WTC11 (cell line): ENCODE measurements around the gene PITPNC1. TPM values are rescaled to one million over a fixed set of nuclear protein-coding genes. Genes with fewer than 3 reads are reported as not detected.

Experiments used
- ATAC-seq: fragments of 200-7000 bp; cut with Tn5 transposase; 2 replicates; pipeline ENCODE4 v1.10.0; 2021; ENCODE audit warnings: mild to moderate bottlenecking, moderate library complexity
- CTCF ChIA-PET: fragments of 300-600 bp; sonication (Branson Sonifier 250); formaldehyde crosslinking; loops from one replicate; lab custom pipeline; 2021; ENCODE audit warnings: antibody characterized with exemption; lab: Charles Lee
- POLR2A ChIA-PET: fragments of 350-600 bp; sonication (Branson Sonifier 250); formaldehyde crosslinking; loops from one replicate; lab custom pipeline; 2021; ENCODE audit warnings: antibody characterized with exemption; lab: Charles Lee
- DNase-seq: peaks from one replicate; pipeline ENCODE4 v3.0.0; 2021; ENCODE audit warnings: low spot score
- H3K27ac Mint-ChIP-seq: 2 replicates; pipeline ENCODE4 v1.8.0; 2021; ENCODE audit warnings: mixed read lengths
- H3K27me3 Mint-ChIP-seq: 2 replicates; pipeline ENCODE4 v1.8.0; 2021; ENCODE audit warnings: low read depth, mild to moderate bottlenecking, moderate library complexity, mixed read lengths
- H3K36me3 Mint-ChIP-seq: 2 replicates; pipeline ENCODE4 v1.8.0; 2021; ENCODE audit warnings: mixed read lengths
- H3K4me1 Mint-ChIP-seq: 2 replicates; pipeline ENCODE4 v1.8.0; 2022; ENCODE audit warnings: mixed read lengths
- H3K4me3 Mint-ChIP-seq: 2 replicates; pipeline ENCODE4 v1.8.0; 2021; ENCODE audit warnings: mild to moderate bottlenecking, moderate library complexity, mixed read lengths
- H3K9me3 Mint-ChIP-seq: 2 replicates; pipeline ENCODE4 v1.8.0; 2021; ENCODE audit warnings: mixed read lengths
- ELF4 ChIP-seq: sonication (generic); formaldehyde crosslinking; IDR thresholded peaks from 2 replicates; pipeline ENCODE4 v1.8.1; 2022; ENCODE audit warnings: low read depth, mild to moderate bottlenecking, moderate library complexity, missing genetic modification reagents
- ETV6 ChIP-seq: sonication (generic); formaldehyde crosslinking; IDR thresholded peaks from 2 replicates; pipeline ENCODE4 v1.8.1; 2022; ENCODE audit warnings: mild to moderate bottlenecking, missing genetic modification reagents
- FOXJ3 ChIP-seq: sonication (generic); formaldehyde crosslinking; IDR thresholded peaks from 2 replicates; pipeline ENCODE4 v1.9.0; 2021; ENCODE audit warnings: missing genetic modification reagents, mild to moderate bottlenecking, borderline replicate concordance
- GABPB1 ChIP-seq: sonication (generic); formaldehyde crosslinking; IDR thresholded peaks from 2 replicates; pipeline ENCODE4 v1.8.1; 2023; ENCODE audit warnings: mild to moderate bottlenecking, missing genetic modification reagents
- IRF2 ChIP-seq: sonication (generic); formaldehyde crosslinking; IDR thresholded peaks from 2 replicates; pipeline ENCODE4 v1.8.0; 2022; ENCODE audit warnings: low read depth, missing genetic modification reagents, borderline replicate concordance
- NR2C2 ChIP-seq: sonication (generic); formaldehyde crosslinking; IDR thresholded peaks from 2 replicates; pipeline ENCODE4 v1.8.0; 2022; ENCODE audit warnings: mild to moderate bottlenecking, missing genetic modification reagents
- SMAD4 ChIP-seq: sonication (generic); formaldehyde crosslinking; IDR thresholded peaks from 2 replicates; pipeline ENCODE4 v1.8.0; 2022; ENCODE audit warnings: mild to moderate bottlenecking, missing genetic modification reagents
- TCF7 ChIP-seq: sonication (generic); formaldehyde crosslinking; IDR thresholded peaks from 2 replicates; pipeline ENCODE4 v1.8.0; 2022; ENCODE audit warnings: mild to moderate bottlenecking, low read depth, missing genetic modification reagents, moderate library complexity
- TEAD4 ChIP-seq: sonication (generic); formaldehyde crosslinking; IDR thresholded peaks from 2 replicates; pipeline ENCODE4 v1.8.0; 2022; ENCODE audit warnings: mild to moderate bottlenecking, missing genetic modification reagents
- total RNA-seq: library from RNA; stranded (reverse); gene quantifications from 3 replicates; pipeline ENCODE4 v1.2.3, GENCODE V29; 2021
- TF ChIP-seq, protein P1 (sequence below): sonication (generic); formaldehyde crosslinking; IDR thresholded peaks from 2 replicates; pipeline ENCODE4 v1.8.1; 2022; ENCODE audit warnings: mild to moderate bottlenecking, moderate library complexity, missing genetic modification reagents
- TF ChIP-seq, protein P2 (sequence below): fragments of 250-450 bp; sonication (Bioruptor Pico); IDR thresholded peaks from 2 replicates; pipeline ENCODE4 v1.8.0; 2021; ENCODE audit warnings: mild to moderate bottlenecking
- TF ChIP-seq, protein P3 (sequence below): fragments of 250-450 bp; sonication (Bioruptor Pico); IDR thresholded peaks from 2 replicates; pipeline ENCODE4 v1.9.0; 2021; ENCODE audit warnings: moderate library complexity, mild to moderate bottlenecking, inconsistent platforms, borderline replicate concordance
- TF ChIP-seq, protein P4 (sequence below): fragments of 250-450 bp; sonication (Bioruptor Pico); conservative IDR thresholded peaks from 2 replicates; pipeline ENCODE4 v1.9.0; 2021; ENCODE audit warnings: mild to moderate bottlenecking
- TF ChIP-seq, protein P5 (sequence below): sonication (generic); formaldehyde crosslinking; IDR thresholded peaks from 2 replicates; pipeline ENCODE4 v1.8.1; 2023; ENCODE audit warnings: mild to moderate bottlenecking, missing genetic modification reagents, borderline replicate concordance
- TF ChIP-seq, protein P6 (sequence below): fragments of 250-450 bp; sonication (Bioruptor Pico); IDR thresholded peaks from 2 replicates; pipeline ENCODE4 v1.9.0; 2021; ENCODE audit warnings: mild to moderate bottlenecking
- TF ChIP-seq, protein P7 (sequence below): sonication (generic); formaldehyde crosslinking; IDR thresholded peaks from 2 replicates; pipeline ENCODE4 v1.8.1; 2022; ENCODE audit warnings: low read depth, missing genetic modification reagents, borderline replicate concordance

The PITPNC1 gene
- total RNA-seq, 1 experiment from 2014 or later = 39.8 TPM

DNA sequence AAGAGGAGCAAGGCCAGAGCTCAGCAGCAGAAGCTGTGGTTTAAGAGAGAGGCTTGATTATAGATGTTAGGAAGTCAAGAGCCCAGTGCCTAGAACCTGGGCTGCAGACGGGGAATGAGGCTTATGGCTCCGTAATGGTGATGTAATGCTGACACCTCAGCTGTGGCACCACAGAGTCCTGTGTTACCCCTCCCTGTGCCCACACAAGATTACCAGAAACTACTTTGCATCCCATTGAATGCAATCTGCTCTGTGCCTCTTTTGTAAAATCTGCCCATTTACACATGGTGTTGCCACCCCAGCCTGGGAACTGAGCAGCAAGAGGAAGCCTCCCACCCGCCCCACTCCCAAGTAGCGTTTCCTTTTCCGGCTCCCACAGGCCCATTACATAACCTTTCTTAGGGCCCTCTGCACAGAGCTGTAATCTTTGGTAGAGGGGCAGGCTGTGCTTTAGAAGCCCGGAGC, 57.0 kb downstream of the PITPNC1 start:
- CTCF ChIA-PET = no interaction called here
- peaks cover 22% of the 10 kb centered on the region for H3K4me1 Mint-ChIP-seq
- POLR2A ChIA-PET = interaction anchor here (0.6 kb wide), 1 partner anchor 168 kb away, joined by 3 read pairs; no protein-coding TSS in a partner anchor
- TF ChIP-seq SMAD4 (no peak), ETV6 (no peak), GABPB1 (CRISPR knock-in tag) (no peak), IRF2 (CRISPR knock-in tag) (no peak), TCF7 (CRISPR knock-in tag) (no peak), TEAD4 (CRISPR knock-in tag) (no peak), NR2C2 (no peak), ELF4 (CRISPR knock-in tag) (no peak), FOXJ3 (no peak)
- TF ChIP-seq, protein P1, sequence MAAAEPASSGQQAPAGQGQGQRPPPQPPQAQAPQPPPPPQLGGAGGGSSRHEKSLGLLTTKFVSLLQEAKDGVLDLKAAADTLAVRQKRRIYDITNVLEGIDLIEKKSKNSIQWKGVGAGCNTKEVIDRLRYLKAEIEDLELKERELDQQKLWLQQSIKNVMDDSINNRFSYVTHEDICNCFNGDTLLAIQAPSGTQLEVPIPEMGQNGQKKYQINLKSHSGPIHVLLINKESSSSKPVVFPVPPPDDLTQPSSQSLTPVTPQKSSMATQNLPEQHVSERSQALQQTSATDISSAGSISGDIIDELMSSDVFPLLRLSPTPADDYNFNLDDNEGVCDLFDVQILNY (CRISPR knock-in tag) = no peak
- TF ChIP-seq, protein P2, sequence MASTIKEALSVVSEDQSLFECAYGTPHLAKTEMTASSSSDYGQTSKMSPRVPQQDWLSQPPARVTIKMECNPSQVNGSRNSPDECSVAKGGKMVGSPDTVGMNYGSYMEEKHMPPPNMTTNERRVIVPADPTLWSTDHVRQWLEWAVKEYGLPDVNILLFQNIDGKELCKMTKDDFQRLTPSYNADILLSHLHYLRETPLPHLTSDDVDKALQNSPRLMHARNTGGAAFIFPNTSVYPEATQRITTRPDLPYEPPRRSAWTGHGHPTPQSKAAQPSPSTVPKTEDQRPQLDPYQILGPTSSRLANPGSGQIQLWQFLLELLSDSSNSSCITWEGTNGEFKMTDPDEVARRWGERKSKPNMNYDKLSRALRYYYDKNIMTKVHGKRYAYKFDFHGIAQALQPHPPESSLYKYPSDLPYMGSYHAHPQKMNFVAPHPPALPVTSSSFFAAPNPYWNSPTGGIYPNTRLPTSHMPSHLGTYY = no peak
- TF ChIP-seq, protein P3, sequence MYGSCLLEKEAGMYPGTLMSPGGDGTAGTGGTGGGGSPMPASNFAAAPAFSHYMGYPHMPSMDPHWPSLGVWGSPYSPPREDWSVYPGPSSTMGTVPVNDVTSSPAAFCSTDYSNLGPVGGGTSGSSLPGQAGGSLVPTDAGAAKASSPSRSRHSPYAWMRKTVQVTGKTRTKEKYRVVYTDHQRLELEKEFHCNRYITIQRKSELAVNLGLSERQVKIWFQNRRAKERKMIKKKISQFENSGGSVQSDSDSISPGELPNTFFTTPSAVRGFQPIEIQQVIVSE = no peak
- TF ChIP-seq, protein P4, sequence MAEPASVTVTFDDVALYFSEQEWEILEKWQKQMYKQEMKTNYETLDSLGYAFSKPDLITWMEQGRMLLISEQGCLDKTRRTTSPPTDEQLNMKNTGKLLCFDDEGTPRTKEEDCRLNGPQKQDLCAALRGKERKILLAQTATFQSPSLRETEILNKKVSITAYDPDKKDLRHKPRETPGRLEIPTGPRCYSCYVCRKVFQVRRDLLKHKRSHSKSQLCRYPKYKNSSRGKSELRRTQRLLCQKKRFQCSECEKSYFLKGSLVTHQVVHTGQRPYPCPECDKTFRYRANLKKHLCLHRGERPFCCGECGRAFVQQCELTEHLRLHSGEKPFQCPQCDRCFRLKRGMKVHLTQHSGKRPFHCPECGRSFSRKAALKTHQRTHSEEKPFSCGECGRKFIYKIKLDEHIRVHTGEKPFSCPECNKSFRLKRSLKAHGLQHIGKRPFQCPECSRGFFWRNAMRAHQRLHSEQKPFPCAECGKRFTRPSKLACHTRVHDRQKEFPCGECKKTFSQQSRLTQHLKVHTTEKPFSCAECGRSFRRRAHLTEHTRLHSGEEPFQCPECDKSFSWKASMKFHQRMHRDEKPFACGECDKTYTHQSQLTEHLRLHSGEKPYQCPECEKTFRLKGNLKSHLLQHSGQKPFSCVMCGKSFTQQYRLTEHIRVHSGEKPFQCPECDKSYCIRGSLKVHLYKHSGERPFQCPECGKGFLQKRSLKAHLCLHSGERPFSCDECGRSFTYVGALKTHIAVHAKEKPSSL (CRISPR knock-in tag) = no peak
- TF ChIP-seq, protein P5, sequence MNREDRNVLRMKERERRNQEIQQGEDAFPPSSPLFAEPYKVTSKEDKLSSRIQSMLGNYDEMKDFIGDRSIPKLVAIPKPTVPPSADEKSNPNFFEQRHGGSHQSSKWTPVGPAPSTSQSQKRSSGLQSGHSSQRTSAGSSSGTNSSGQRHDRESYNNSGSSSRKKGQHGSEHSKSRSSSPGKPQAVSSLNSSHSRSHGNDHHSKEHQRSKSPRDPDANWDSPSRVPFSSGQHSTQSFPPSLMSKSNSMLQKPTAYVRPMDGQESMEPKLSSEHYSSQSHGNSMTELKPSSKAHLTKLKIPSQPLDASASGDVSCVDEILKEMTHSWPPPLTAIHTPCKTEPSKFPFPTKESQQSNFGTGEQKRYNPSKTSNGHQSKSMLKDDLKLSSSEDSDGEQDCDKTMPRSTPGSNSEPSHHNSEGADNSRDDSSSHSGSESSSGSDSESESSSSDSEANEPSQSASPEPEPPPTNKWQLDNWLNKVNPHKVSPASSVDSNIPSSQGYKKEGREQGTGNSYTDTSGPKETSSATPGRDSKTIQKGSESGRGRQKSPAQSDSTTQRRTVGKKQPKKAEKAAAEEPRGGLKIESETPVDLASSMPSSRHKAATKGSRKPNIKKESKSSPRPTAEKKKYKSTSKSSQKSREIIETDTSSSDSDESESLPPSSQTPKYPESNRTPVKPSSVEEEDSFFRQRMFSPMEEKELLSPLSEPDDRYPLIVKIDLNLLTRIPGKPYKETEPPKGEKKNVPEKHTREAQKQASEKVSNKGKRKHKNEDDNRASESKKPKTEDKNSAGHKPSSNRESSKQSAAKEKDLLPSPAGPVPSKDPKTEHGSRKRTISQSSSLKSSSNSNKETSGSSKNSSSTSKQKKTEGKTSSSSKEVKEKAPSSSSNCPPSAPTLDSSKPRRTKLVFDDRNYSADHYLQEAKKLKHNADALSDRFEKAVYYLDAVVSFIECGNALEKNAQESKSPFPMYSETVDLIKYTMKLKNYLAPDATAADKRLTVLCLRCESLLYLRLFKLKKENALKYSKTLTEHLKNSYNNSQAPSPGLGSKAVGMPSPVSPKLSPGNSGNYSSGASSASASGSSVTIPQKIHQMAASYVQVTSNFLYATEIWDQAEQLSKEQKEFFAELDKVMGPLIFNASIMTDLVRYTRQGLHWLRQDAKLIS = no peak
- TF ChIP-seq, protein P6, sequence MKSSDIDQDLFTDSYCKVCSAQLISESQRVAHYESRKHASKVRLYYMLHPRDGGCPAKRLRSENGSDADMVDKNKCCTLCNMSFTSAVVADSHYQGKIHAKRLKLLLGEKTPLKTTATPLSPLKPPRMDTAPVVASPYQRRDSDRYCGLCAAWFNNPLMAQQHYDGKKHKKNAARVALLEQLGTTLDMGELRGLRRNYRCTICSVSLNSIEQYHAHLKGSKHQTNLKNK (CRISPR knock-in tag) = no peak
- TF ChIP-seq, protein P7, sequence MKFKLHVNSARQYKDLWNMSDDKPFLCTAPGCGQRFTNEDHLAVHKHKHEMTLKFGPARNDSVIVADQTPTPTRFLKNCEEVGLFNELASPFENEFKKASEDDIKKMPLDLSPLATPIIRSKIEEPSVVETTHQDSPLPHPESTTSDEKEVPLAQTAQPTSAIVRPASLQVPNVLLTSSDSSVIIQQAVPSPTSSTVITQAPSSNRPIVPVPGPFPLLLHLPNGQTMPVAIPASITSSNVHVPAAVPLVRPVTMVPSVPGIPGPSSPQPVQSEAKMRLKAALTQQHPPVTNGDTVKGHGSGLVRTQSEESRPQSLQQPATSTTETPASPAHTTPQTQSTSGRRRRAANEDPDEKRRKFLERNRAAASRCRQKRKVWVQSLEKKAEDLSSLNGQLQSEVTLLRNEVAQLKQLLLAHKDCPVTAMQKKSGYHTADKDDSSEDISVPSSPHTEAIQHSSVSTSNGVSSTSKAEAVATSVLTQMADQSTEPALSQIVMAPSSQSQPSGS = no peak
- TF ChIP-seq, all 79 proteins: peak for 0
- ATAC-seq (no peak), DNase-seq (no peak)
- Mint-ChIP-seq H3K27me3 (no peaks in the 10 kb centered on the region), H3K27ac (peak overlapping the region; percentile 82; the same call in 1 of the 2 replicates), H3K4me3 (no peak overlapping the region), H3K9me3 (no peaks in the 10 kb centered on the region), H3K36me3 (no peaks in the 10 kb centered on the region)
